ENCODE data around the gene IGF2.

Gene IGF2

DNA sequence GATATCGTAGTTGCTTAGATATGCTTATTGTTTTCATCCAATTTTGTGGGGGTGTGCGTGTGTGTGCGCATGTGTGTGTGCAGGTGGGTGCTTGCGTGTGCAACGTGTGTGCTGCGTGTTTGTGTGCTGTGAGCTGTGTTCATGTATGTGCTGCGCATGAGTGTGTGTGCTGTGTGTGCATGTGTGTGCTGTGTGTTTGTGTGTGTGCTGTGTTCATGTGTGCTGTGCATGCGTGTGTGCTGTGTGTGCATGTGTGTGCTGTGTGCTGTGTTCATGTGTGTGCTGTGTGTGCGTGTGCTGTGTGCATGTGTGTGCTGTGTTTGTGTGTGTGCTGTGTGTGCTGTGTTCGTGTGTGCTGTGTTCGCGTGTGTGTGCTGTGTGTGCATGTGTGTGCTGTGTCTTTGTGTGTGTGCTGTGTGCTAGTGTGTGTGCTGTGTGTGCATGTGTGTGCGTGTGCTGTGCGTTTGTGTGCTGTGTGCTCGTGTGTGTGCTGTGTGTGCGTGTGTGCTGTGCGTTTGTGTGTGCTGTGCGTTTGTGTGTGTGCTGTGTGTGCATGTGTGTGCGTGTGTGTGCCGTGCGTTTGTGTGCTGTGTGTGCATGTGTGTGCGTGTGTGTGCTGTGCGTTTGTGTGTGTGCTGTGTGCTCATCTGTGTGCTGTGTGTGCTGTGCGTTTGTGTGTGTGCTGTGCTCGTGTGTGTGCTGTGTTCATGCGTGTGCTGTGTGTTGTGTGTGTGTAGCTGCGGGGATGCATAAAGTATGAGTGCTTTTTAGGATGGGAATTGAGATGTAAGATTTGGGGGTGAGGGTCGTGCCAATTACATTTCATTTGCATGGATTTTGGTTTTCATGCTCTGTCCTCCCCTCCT is 7.6 kb downstream of the IGF2 start:
- no peak for TF ChIP-seq GATA3 (IDR thresholded peaks at IDR 0.05; ENCODE audit: low read depth, low read length)
- TF ChIP-seq GATA2 (IDR thresholded peaks at IDR 0.05; ENCODE audit: low read depth, low read length) = no peak

DNA sequence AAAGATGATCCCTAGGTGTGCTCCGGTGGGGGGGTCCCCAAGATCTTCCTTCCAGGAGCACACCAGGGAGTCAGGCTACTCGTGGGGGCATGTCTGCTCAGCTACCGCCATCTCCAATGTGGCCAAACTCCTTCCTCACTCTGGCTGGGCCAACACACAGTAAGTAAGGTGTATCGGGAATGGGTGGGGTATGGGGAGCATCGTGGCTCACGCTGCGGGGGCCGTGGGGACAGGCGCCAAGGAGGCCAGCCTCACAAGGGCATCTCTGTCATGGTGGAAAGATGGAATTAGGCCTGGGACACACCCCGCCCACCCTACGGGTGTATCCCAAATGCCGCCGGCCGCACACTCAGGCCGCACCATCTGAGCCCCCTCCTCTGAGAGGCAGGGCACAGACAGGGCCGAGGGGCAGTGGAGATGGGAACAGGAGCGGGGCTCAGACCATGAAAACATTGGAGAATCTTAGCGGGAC is 8.3 kb downstream of the IGF2 start:
- no peak for TF ChIP-seq GATA3 (IDR thresholded peaks at IDR 0.05; ENCODE audit: low read depth, low read length)
- no peak for TF ChIP-seq GATA2 (IDR thresholded peaks at IDR 0.05; ENCODE audit: low read depth, low read length)

DNA sequence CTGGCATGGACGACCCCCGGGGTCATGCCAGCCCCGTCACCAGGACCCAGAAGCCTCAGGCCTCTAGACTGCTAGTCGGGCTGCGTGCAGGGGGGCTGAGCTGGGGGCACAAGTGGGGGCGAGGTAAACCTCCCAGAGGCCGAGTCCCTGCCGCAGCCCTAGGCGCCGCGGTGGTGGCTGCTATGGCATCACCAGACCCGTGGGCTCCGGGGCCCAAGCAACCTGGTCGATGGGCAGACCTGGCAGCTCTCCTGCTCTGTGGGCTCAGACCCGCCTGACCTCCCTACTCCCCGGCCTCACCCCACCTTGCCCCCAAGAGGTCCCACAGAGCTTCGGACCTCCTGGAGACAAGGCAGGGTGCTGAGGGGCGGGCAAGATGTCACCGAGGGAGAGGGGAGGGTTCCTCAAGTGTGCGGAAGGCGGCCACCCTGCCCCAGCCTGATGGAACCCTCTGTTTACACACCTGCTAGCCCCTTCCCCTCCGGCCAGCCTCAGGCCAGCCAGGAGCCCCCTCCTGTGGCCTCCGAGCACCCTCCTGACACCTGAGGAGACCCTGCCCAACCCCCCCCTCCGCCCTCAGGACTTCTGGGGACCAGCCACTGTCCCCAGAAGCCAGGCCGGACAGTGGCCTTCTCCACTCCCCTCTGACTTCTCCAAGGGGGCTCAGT is 9.4 kb downstream of the IGF2 start:
- no peak for TF ChIP-seq GATA2 (IDR thresholded peaks at IDR 0.05; ENCODE audit: low read depth, low read length)
- no peak for TF ChIP-seq GATA3 (IDR thresholded peaks at IDR 0.05; ENCODE audit: low read depth, low read length)

DNA sequence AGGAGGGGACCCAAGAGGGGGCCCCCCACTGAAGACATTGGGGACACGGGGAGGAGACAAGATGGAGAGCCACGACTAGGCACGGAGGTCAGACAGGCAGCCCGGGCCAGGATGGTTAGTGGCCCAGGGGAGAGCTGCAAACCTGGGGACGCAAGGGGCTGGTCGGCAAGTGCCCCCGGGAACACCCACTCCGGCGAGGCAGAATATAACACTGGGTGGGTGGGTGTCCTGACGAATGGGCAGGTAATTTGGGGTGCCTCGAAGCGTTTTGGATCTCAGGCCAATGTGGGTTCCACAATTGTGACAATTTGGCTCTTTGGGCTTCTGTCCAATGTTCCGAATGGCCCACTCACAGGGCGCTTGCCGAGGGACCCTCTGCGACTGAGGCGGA is 9.9 kb downstream of the IGF2 start:
- no peak for TF ChIP-seq GATA3 (IDR thresholded peaks at IDR 0.05; ENCODE audit: low read depth, low read length)
- no peak for TF ChIP-seq GATA2 (IDR thresholded peaks at IDR 0.05; ENCODE audit: low read depth, low read length)

DNA sequence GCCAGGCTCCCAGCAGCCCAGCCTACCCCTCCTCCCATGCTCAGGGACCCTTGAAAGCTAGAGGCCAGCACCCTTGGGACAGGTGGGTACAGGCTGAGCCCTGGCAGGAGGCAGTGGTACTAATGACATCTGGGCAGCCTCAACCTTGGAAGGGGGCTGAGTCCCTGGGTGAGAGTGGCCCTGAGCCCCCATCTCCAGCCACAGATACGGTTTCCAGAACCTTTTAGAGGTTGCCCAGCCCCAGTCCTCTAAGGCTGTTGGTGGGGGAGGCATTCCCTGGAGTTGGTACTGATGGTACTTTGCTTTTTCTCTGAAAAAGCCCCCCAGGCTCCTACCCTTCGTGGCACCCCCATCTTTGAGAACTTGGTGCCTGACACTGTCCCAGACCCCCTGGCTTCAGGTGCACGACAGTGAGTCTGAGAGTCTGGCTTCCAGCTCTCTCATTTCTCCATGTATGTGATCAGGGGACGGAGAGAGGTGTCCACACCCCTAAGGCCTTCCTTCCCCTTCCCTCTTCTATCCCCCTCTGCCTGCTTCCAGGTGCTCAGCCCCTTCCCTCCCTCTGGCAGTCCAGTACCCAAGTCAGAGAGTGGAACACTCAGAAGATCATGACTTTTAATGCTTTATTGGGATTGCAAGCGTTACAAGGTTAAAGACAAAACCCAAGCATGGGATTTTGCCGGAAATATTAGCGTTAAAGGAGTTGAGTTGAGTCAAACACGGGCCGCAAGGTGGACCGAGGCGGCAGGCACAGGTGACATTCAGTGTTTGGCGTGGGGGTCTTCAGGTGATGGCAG is 10.5 kb downstream of the IGF2 start:
- TF ChIP-seq GATA3 (IDR thresholded peaks at IDR 0.05; ENCODE audit: low read depth, low read length) (no peak), GATA2 (IDR thresholded peaks at IDR 0.05; ENCODE audit: low read depth, low read length) (no peak)

DNA sequence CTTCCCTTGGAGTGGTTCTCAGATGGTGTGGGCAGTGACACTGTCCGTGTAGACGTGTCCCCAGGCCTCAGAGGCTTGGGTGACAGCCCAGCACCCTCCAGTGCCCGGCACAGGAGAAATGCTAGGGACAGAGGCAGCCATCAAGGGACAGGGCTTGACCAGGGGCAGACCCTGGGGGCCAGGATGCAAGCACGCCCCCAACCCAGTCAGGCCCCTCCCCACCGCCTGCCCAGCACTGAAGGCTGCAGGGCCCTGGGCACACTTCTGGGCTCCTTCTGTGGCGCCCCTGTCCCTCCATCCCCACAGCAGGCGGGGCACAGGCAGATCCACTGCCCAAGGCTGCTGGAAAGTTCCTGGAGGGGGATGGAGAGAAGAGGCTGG is 11.1 kb downstream of the IGF2 start:
- TF ChIP-seq GATA3 (IDR thresholded peaks at IDR 0.05; ENCODE audit: low read depth, low read length) (no peak), GATA2 (IDR thresholded peaks at IDR 0.05; ENCODE audit: low read depth, low read length) (no peak)

DNA sequence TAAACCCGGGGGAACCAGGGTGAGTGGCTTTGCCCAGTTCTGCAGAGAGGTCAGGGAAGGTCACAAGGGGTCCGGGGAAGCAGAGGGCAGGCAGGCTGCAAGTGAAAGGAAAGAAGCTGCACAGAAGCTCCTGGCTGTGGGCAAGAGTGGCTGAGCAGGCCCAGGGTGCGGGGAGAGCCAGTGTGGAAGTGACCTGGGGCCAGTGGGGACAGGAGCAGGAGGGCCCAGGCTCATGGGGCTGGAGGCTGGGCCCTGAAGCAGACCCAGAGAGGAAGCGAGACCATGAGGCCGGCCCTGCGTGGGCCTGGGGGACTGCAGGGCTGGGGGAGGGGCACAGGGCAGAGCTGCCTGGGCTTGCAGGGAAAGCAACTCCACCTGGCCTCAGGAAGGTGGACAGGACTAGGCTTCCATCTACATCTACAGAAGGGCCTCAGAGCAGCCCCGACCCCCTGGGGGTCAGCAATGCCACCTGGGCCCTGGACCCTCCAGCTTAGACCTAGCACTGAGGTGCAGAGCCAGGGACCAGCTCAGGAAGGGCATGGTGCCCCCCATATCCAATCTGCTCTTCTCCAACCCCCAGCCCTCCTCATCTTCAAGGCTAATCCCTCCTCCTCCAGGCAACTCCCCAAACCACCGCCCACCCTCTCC is 11.6 kb downstream of the IGF2 start:
- no peak for TF ChIP-seq GATA2 (IDR thresholded peaks at IDR 0.05; ENCODE audit: low read depth, low read length)
- no peak for TF ChIP-seq GATA3 (IDR thresholded peaks at IDR 0.05; ENCODE audit: low read depth, low read length)

DNA sequence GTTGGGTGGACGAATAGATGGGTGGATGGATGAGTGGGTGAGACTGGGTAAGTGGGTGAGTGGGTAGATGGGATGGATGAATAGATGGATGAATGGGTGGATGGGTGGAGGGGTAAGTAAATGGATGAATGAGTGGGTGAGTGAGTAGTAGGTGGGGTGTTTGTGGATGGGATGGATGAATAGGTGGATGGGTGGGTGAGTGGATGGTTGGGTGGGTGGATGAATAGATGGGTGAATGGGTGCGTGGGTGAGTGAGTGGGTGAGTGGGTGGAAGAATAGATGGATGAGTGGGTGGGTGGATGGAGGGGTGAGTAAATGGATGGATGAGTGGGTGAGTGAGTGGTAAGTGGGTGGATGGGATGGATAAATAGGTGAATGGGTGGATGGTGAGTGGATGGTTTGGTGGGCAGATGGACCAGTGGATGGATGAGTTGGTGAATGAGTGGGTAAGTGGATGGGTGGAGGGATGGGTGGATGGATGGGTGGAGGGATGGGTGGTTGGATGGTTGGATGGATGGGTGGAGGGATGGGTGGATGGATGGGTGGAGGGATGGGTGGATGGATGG is 12.6 kb downstream of the IGF2 start:
- no peak for TF ChIP-seq GATA2 (IDR thresholded peaks at IDR 0.05; ENCODE audit: low read depth, low read length)
- TF ChIP-seq GATA3 (IDR thresholded peaks at IDR 0.05; ENCODE audit: low read depth, low read length) = no peak

DNA sequence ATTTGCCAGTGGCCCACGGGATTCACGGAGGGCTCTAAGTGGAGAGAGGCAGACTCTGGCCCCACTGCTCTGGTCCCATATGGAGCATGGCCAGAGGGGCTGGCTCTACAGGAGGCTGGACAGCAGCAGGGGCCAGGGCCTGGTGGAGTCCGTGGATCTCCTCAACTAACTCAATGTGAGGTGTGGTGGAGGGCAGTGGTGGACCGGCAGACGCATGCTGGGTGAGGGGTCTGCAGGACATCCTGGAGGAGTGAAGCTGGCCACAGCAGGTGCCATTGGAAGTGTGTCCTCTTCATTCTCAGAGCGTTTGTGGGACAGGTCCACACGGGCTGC is 15.6 kb downstream of the IGF2 start:
- TF ChIP-seq GATA3 (IDR thresholded peaks at IDR 0.05; ENCODE audit: low read depth, low read length) (no peak), GATA2 (IDR thresholded peaks at IDR 0.05; ENCODE audit: low read depth, low read length) (no peak)

DNA sequence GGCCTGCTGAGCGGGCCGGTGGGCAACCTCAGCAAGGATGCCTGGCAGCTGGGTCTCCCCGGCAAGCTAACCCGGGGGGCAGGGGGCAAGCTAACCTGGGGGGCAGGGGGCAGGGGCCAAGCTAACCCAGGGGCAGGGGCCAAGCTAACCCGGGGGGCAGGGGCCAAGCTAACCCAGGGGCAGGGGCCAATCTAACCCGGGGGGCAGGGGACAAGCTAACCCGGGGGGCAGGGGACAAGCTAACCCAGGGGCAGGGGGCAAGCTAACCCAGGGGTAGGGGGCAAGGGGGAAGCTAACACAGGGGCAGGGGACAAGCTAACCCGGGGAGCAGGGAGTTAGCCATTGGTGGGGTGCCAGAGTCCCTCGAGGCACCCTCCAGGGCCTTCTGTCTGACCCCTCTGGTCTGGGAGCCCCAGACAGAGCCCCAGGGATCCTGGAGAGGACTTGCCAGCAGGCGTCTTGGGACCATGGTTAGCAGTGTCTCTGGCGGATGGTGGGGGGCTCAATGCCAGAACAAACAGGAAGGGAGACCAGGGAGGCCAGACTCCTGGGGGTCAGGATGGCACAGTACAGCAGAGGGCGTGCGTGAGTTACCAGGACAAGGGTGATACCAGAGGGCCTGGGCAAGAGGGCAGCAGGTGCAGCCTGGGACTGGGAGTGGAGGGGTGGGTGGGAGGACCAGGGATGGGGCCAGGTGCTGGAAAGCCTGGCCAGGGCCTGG is 16.1 kb downstream of the IGF2 start:
- TF ChIP-seq GATA2 (IDR thresholded peaks at IDR 0.05; ENCODE audit: low read depth, low read length) (no peak), GATA3 (IDR thresholded peaks at IDR 0.05; ENCODE audit: low read depth, low read length) (no peak)

DNA sequence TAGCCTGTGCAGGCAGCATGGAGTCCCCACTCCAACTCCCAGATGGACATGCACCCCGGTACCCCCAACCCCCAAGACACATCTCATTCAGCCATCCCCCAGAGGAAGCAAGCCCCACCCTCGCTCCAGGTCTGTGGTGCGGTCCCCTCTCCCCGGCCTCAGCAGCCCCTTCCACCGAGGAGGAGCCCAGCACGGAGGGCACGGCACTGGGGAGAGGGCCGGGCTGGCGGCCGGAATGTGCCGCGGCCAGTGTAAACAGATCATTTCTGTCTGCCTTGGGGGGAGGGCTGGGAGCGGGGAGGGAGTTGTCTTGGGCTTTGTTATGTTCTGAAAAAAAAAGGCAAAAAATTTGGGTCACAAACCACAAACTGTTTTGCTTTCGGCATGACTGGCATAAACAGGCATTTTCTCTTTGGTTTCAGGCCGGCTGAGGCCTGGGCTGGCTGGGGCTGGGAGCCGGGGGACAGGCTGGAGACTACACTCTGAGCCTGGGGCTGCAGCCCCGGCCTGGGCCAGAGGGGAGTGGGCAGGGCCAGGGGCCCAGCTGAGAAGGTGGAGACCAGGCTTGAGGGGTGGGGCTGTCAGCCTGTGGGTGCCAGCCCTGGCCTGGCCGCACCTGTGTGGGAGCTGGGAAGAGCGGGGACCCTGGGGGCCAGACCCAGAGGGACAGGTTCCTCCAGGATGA is 16.8 kb downstream of the IGF2 start:
- TF ChIP-seq GATA2 (IDR thresholded peaks at IDR 0.05; ENCODE audit: low read depth, low read length) (no peak), GATA3 (IDR thresholded peaks at IDR 0.05; ENCODE audit: low read depth, low read length) (no peak)

DNA sequence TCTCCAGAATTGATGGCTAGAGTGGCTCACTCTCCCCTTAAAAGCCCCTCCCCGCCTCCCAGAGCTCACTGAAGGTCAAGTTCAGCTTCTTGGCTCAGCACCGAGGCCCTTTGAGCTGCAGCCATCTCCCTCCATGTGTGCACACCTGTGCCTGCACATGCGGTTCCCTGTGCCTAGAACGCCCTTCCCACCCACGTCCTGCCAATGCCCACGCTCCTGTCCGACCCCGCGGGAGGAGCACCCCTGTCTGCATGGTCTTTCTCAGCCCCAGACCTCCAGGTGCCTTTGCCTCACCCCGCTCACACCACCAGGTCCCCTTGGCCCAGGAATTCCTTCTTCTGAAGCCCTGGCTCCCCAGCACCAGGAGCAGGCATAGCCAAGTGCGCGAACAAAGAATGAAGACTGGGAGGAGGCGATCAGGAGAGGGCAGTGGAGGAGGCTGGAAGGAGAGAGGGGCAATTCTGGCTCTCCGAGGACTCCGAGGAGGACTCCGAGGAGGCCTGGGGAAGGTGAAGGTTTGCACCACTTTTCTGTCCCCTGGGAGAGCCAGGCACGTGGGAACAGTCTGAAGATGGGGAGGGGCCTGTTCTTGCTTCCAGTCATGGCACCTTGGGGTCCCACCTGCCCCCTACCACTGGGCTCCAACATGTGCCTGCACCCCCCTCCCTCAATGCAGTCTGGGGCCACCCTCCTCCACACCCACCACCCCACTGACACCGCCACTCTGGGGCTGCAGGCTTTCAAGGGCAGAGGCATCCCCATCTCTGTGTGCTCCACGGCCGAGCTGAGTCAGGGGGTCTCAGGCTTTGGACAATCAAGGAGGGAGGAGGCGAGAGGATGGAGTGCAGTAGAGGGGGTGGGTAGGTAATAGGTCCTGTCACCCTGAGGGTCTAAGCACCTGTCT is 17.7 kb downstream of the IGF2 start:
- no peak for TF ChIP-seq GATA3 (IDR thresholded peaks at IDR 0.05; ENCODE audit: low read depth, low read length)
- TF ChIP-seq GATA2 (IDR thresholded peaks at IDR 0.05; ENCODE audit: low read depth, low read length) = no peak
